GM12878 (cell line): ENCODE data around the gene PIK3R2. TPM values are rescaled to one million over a fixed set of nuclear protein-coding genes. Genes with fewer than 3 reads are reported as not detected.

Experiments used
- ATAC-seq: fragments of 200-7000 bp; cut with Tn5 transposase; 3 replicates; pipeline ENCODE4 v1.9.1; 2020; ENCODE audit warnings: mild to moderate bottlenecking, moderate library complexity
- BruUV-seq: library from RNA; stranded (reverse); fragments of 400-500 nt; replicated peaks from 2 replicates; lab custom pipeline; 2021; lab: Mats Ljungman, UMichigan
- CTCF ChIA-PET: fragments of 300-600 bp; sonication (Branson Sonifier 250); formaldehyde crosslinking; extraction: SDS; loops from one replicate; lab custom pipeline; 2021; ENCODE audit warnings: inconsistent platforms; lab: Yijun Ruan, JAX
- POLR2A ChIA-PET: fragments of 350-600 bp; formaldehyde crosslinking; extraction: SDS; loops from one replicate; lab custom pipeline; 2021; ENCODE audit warnings: inconsistent platforms; lab: Charles Lee
- RAD21 ChIA-PET: fragments of 300-600 bp; sonication (Branson Sonifier 250); formaldehyde crosslinking; loops from one replicate; lab custom pipeline; 2023; ENCODE audit warnings: antibody characterized with exemption; ENCODE audit not compliant: unreplicated experiment; lab: Charles Lee
- SMC1A ChIA-PET: fragments of 300-600 bp; sonication (Branson Sonifier 250); formaldehyde crosslinking; loops from one replicate; lab custom pipeline; 2023; ENCODE audit not compliant: unreplicated experiment, uncharacterized antibody; lab: Charles Lee
- DNase-seq: peaks from one replicate; pipeline ENCODE4 v3.0.0-alpha.2; 2011; ENCODE audit warnings: low read depth, low spot score
- FAIRE-seq: peaks from 3 replicates; lab custom pipeline; 2011; peaks lifted over from hg19 to GRCh38; lab: Jason Lieb, UNC
- H2AFZ ChIP-seq: 2 replicates; pipeline ENCODE4 v1.6.0; 2011; ENCODE audit warnings: low read depth, low read length, control low read depth; ENCODE audit not compliant: control insufficient read depth
- H3K27ac ChIP-seq: 2 replicates; pipeline ENCODE4 v1.5.1; 2011; ENCODE audit warnings: control low read depth; ENCODE audit not compliant: control insufficient read depth, insufficient read depth
- H3K27me3 ChIP-seq, 2 experiments: replicated peaks in 1 of 2; 2 replicates each; pipeline versions ENCODE4 v1.6.0 to v1.6.1; 2011; ENCODE audit warnings: low read length in 1 of 2; ENCODE audit not compliant: control insufficient read depth in 2 of 2, insufficient read depth in 2 of 2
- H3K36me3 ChIP-seq, 2 experiments: 2 replicates each; pipeline ENCODE4 v1.5.1; 2011; ENCODE audit warnings: low read length in 1 of 2; ENCODE audit not compliant: control insufficient read depth in 2 of 2, insufficient read depth in 2 of 2
- H3K4me1 ChIP-seq: 2 replicates; pipeline ENCODE4 v1.6.1; 2011; ENCODE audit warnings: mild to moderate bottlenecking, low read length, moderate library complexity, mixed read lengths; ENCODE audit not compliant: control insufficient read depth, insufficient read depth
- H3K4me2 ChIP-seq: 2 replicates; pipeline ENCODE4 v1.6.0; 2011; ENCODE audit warnings: control low read depth; ENCODE audit not compliant: control insufficient read depth, insufficient read depth
- H3K4me3 ChIP-seq: fragments of 200-600 bp; sonication (generic); 2 replicates; pipeline ENCODE4 v1.5.1; 2016
- H3K79me2 ChIP-seq: 2 replicates; pipeline ENCODE4 v1.6.0; 2011; ENCODE audit warnings: low read length; ENCODE audit not compliant: control insufficient read depth, insufficient read depth
- H3K9ac ChIP-seq: 2 replicates; pipeline ENCODE4 v1.8.0; 2011; ENCODE audit warnings: low read length, control low read depth, mixed read lengths; ENCODE audit not compliant: control insufficient read depth, insufficient read depth
- H3K9me3 ChIP-seq: replicated peaks from 3 replicates; pipeline ENCODE4 v1.5.1; 2011; ENCODE audit warnings: mild to moderate bottlenecking, low read length; ENCODE audit not compliant: control insufficient read depth, insufficient read depth
- H4K20me1 ChIP-seq: 2 replicates; pipeline ENCODE4 v1.6.0; 2011; ENCODE audit not compliant: control insufficient read depth, insufficient read depth
- BACH1 ChIP-seq: fragments of 450-650 bp; IDR thresholded peaks from 2 replicates; pipeline ENCODE4 v1.6.1; 2017; ENCODE audit warnings: mild to moderate bottlenecking, borderline replicate concordance
- BHLHE40 ChIP-seq, 2 experiments: fragments of 450-650 bp in 1 of 2; IDR thresholded peaks; 2 replicates each; pipeline ENCODE4 v1.6.1; 2011 to 2017; ENCODE audit warnings: low read depth in 2 of 2, borderline replicate concordance in 1 of 2, improper control_type of control experiment in 1 of 2, low read length in 1 of 2, mild to moderate bottlenecking in 1 of 2
- DPF2 ChIP-seq: fragments of 450-650 bp; IDR thresholded peaks from 2 replicates; pipeline ENCODE4 v1.6.1; 2017; ENCODE audit warnings: mild to moderate bottlenecking
- IKZF1 ChIP-seq: fragments of 450-650 bp; conservative IDR thresholded peaks from 2 replicates; pipeline ENCODE4 v1.6.1; 2017; ENCODE audit warnings: antibody characterized with exemption, mild to moderate bottlenecking
- LARP7 ChIP-seq: fragments of 450-650 bp; IDR thresholded peaks from 2 replicates; pipeline ENCODE4 v1.6.1; 2017; ENCODE audit warnings: mild to moderate bottlenecking
- NFXL1 ChIP-seq: fragments of 450-650 bp; IDR thresholded peaks from 2 replicates; pipeline ENCODE4 v1.6.1; 2017; ENCODE audit warnings: antibody characterized with exemption, mild to moderate bottlenecking, borderline replicate concordance
- NR2C1 ChIP-seq: fragments of 450-650 bp; IDR thresholded peaks from 2 replicates; pipeline ENCODE4 v1.6.1; 2017; ENCODE audit warnings: antibody characterized with exemption, mild to moderate bottlenecking, moderate library complexity
- NRF1 ChIP-seq: conservative IDR thresholded peaks from 2 replicates; pipeline ENCODE4 v1.6.1; 2011; ENCODE audit warnings: mild to moderate bottlenecking, low read depth, low read length, improper control_type of control experiment
- PAX5 ChIP-seq: IDR thresholded peaks from 2 replicates; pipeline ENCODE4 v1.6.1; 2011; ENCODE audit warnings: low read depth, low read length, borderline replicate concordance
- PML ChIP-seq: IDR thresholded peaks from 2 replicates; pipeline ENCODE4 v1.6.1; 2012; ENCODE audit warnings: low read length, inconsistent platforms
- RUNX3 ChIP-seq: IDR thresholded peaks from 2 replicates; pipeline ENCODE4 v1.6.1; 2012; ENCODE audit warnings: low read length, inconsistent platforms
- TAF1 ChIP-seq: IDR thresholded peaks from 2 replicates; pipeline ENCODE4 v1.6.1; 2011; ENCODE audit warnings: mild to moderate bottlenecking, low read depth, low read length, borderline replicate concordance
- TCF3 ChIP-seq: IDR thresholded peaks from 2 replicates; pipeline ENCODE4 v1.6.1; 2012; ENCODE audit warnings: low read depth, mild to moderate bottlenecking, low read length, borderline replicate concordance; ENCODE audit not compliant: insufficient read depth
- YY1 ChIP-seq: IDR thresholded peaks from 2 replicates; pipeline ENCODE4 v1.6.1; 2011; ENCODE audit warnings: low read depth, mild to moderate bottlenecking, low read length
- WGBS: methylation state at CpG from one replicate; pipeline ENCODE4 v1.1.6; 2016; ENCODE audit warnings: low lambda C conversion rate; ENCODE audit not compliant: insufficient replicate concordance, insufficient coverage; ENCODE audit errors: missing lambda C conversion rate; 5-methylcytosine and 5-hydroxymethylcytosine counted together
- in situ Hi-C: fragments of 300-500 bp; cut with MboI; formaldehyde crosslinking; loops from 9 replicates; pipeline ENCODE4 v1.14.3; 2018; ENCODE audit warnings: mixed read lengths
- intact Hi-C: fragments of 100-400 bp; cut with micrococcal nuclease; formaldehyde crosslinking; loops from one replicate; pipeline ENCODE4 v1.14.2; 2022; ENCODE audit not compliant: unreplicated experiment
- polyA plus RNA-seq, 11 experiments: library from polyadenylated mRNA; depleted of rRNA in 4 of 11; unstranded in 6 of 11; stranded (reverse) in 5 of 11; fragments of >200 nt; fragmentation: Nextera tagmentation in 4 of 11; fragmentation: Illumina TruSeq in 1 of 11; extraction: Ambion mirVana in 4 of 11; extraction: Trizol in 1 of 11; gene quantifications; 1 replicate in 1 of 11; 2 replicates in 10 of 11; pipeline versions ENCODE4 v1.2.1 to v1.2.3, GENCODE V29; 2011 to 2016; ENCODE audit warnings: inconsistent platforms in 2 of 11, missing spikeins in 2 of 11, low read depth in 1 of 11
- total RNA-seq, 4 experiments: library from RNA; depleted of rRNA in 3 of 4; stranded (reverse); fragments of >200 nt in 3 of 4; fragmentation: Illumina TruSeq in 1 of 4; extraction: Trizol in 1 of 4; gene quantifications; 2 replicates each; pipeline versions ENCODE4 v1.2.1 to v1.2.3, GENCODE V29; 2013 to 2021
- TF ChIP-seq, protein P1 (sequence below): fragments of 450-650 bp; conservative IDR thresholded peaks from 2 replicates; pipeline ENCODE4 v1.6.1; 2017; ENCODE audit warnings: mild to moderate bottlenecking, moderate library complexity
- TF ChIP-seq, protein P2 (sequence below): fragments of 450-650 bp; formaldehyde crosslinking; IDR thresholded peaks from 2 replicates; pipeline ENCODE4 v1.4.0; 2022; ENCODE audit warnings: mild to moderate bottlenecking, moderate library complexity

The PIK3R2 gene
- total and polyA plus RNA-seq, 10 of the 15 experiments (the other 5 are each of a cell fraction or from before 2014, with no cell fraction given) = 0.26 to 22.6 (median 2.5) TPM

DNA sequence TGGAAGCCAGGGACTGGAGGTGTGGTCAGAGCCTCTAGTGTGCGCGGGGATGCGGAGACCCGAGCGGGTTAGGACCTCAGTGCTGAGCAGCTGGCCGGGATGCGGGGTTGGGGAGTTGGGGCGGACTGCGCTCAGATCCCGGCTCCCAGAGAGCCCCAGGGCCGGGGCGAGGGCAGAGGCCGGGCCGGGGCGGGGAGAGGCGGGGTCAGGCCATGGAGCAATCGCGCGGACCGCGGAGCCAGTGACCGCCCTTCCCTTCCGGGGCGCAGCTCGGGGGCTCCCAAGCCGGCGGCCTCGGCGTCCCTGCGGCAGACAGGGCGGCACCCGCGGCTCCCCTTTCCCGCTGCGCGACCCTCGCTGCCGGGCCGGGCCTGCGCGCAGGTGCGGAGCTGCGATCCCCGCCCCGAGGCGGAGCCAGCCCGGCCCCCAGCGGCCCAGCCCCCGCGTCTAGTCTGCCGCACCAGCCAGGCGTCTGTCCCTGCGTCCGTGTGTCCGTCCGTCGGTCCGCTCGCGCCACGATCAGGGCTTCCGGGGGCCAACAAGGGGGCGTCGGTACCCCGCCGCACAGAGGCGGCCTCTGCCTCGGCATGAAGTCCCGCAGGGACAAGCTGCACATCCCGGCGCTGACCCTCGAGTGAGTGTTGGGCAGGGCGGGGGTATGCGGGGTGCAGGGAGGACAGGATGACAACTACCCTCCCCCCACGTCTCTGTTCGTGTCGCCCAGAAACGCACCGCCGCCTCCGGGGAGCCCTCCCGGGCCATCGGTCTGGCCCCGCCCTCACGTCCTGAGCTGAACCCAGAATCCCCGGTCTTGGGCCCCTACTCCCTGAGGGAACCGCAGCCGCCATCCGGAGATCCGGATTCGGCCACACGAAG lies 43.0 kb upstream of the PIK3R2 start:
- H3K27me3 ChIP-seq = no peaks in the 10 kb centered on the region
- ChIA-PET RAD21 (interaction anchor here (0.6 to 3.2 kb wide), 7 partner anchors 11 to 327 kb away, joined by 3 to 14 read pairs (median 4); partner anchors contain the start of gene PIK3R2), SMC1A (interaction anchor here (1.1 to 3.1 kb wide), 7 partner anchors 12 to 82 kb away, joined by 3 to 12 read pairs (median 9); partner anchors contain the start of genes MAST3 and MPV17L2), CTCF (interaction anchor here (0.6 to 6.3 kb wide), 12 partner anchors 8 to 145 kb away, joined by 3 to 48 read pairs (median 6); partner anchors contain the start of genes MAST3 and PIK3R2), POLR2A (interaction anchor here (0.5 to 4.3 kb wide), 7 partner anchors 8 to 94 kb away, joined by 3 to 16 read pairs (median 6); partner anchors contain the start of genes IL12RB1, PIK3R2 and RAB3A)
- peaks cover 1% of the 10 kb centered on the region for H3K79me2 ChIP-seq
- 3% methylated on average over 57 of the region's 92 CpGs for WGBS
- peak overlapping the region; percentile 58 for H3K9ac ChIP-seq
- intact Hi-C loops = loop anchor here (2.0 kb wide), 1 partner anchor 103 kb away; no protein-coding TSS in a partner anchor
- peak overlapping the region; percentile 41 for H2AFZ ChIP-seq
- H3K4me1 ChIP-seq = peaks cover 40% of the 10 kb centered on the region
- in situ Hi-C loops = no loop called here
- ATAC-seq (peak; percentile 84), DNase-seq (no peak), FAIRE-seq (no peak)
- peak overlapping the region; percentile 48 for H3K27ac ChIP-seq
- H4K20me1 ChIP-seq = no peaks in the 10 kb centered on the region
- peaks cover 3 to 15% of the 10 kb centered on the region in 2 experiments for H3K36me3 ChIP-seq
- peak overlapping the region; percentile 94 for H3K4me2 ChIP-seq
- BruUV-seq = no TSS peak
- no peaks in the 10 kb centered on the region for H3K9me3 ChIP-seq
- peak overlapping the region; percentile 83 for H3K4me3 ChIP-seq
- peak in 1 of 2 experiments; percentile 45; a peak in 2 of 4 replicates for TF ChIP-seq BHLHE40 (IDR thresholded peaks at IDR 0.05; ENCODE audit: borderline replicate concordance in 1 of 2, low read depth in 2 of 2, low read length in 1 of 2)
- TF ChIP-seq RUNX3 = peak; percentile 25; the same call in 1 of the 2 replicates
- TF ChIP-seq, protein P1, sequence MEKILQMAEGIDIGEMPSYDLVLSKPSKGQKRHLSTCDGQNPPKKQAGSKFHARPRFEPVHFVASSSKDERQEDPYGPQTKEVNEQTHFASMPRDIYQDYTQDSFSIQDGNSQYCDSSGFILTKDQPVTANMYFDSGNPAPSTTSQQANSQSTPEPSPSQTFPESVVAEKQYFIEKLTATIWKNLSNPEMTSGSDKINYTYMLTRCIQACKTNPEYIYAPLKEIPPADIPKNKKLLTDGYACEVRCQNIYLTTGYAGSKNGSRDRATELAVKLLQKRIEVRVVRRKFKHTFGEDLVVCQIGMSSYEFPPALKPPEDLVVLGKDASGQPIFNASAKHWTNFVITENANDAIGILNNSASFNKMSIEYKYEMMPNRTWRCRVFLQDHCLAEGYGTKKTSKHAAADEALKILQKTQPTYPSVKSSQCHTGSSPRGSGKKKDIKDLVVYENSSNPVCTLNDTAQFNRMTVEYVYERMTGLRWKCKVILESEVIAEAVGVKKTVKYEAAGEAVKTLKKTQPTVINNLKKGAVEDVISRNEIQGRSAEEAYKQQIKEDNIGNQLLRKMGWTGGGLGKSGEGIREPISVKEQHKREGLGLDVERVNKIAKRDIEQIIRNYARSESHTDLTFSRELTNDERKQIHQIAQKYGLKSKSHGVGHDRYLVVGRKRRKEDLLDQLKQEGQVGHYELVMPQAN = peak; percentile 74
- TF ChIP-seq LARP7 = peak; percentile 88; the same call in 1 of the 2 replicates
- 0 out of 2 replicates have a peak, but pooled peaks have one; percentile 41 for TF ChIP-seq TCF3
- no peak for TF ChIP-seq NFXL1
- TF ChIP-seq NRF1 = 0 out of 2 replicates have a peak, but pooled peaks have one; percentile 9
- no peak for TF ChIP-seq PML
- TF ChIP-seq, protein P2, sequence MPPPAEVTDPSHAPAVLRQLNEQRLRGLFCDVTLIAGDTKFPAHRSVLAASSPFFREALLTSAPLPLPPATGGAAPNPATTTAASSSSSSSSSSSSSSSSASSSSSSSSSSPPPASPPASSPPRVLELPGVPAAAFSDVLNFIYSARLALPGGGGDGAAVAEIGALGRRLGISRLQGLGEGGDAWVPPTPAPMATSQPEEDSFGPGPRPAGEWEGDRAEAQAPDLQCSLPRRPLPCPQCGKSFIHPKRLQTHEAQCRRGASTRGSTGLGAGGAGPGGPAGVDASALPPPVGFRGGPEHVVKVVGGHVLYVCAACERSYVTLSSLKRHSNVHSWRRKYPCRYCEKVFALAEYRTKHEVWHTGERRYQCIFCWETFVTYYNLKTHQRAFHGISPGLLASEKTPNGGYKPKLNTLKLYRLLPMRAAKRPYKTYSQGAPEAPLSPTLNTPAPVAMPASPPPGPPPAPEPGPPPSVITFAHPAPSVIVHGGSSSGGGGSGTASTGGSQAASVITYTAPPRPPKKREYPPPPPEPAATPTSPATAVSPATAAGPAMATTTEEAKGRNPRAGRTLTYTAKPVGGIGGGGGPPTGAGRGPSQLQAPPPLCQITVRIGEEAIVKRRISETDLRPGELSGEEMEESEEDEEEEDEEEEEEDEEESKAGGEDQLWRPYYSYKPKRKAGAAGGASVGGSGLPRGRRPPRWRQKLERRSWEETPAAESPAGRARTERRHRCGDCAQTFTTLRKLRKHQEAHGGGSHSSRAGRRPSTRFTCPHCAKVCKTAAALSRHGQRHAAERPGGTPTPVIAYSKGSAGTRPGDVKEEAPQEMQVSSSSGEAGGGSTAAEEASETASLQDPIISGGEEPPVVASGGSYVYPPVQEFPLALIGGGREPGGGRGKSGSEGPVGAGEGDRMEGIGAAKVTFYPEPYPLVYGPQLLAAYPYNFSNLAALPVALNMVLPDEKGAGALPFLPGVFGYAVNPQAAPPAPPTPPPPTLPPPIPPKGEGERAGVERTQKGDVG (CRISPR knock-in tag) = no peak
- no peak for TF ChIP-seq TAF1
- TF ChIP-seq YY1 = 0 out of 2 replicates have a peak, but pooled peaks have one; percentile 7
- TF ChIP-seq NR2C1 = peak; percentile 33; the same call in 1 of the 2 replicates
- peak; percentile 74; the same call in 1 of the 2 replicates for TF ChIP-seq BACH1
- TF ChIP-seq DPF2 = 0 out of 2 replicates have a peak, but pooled peaks have one; percentile 29
- peak; percentile 60 for TF ChIP-seq IKZF1
- TF ChIP-seq PAX5 = peak; percentile 22; the same call in 1 of the 2 replicates
